ENCODE results near the gene RTN4RL1.
"Not testable (repeated sequence)": the region's sequence is repeated elsewhere in the genome, so short reads cannot be mapped to it uniquely, and the experiment has no call there.

RTN4RL1 gene

GRCh38 chr17:2025622-2026309, 632 bp upstream of the RTN4RL1 start:
- no peak for DNase-seq (ENCODE audit: low read depth in 1 of 2, low spot score in 1 of 2)

- no peak for DNase-seq (ENCODE audit: low read depth in 1 of 2, low spot score in 1 of 2)
These were observed 438 bp downstream of the RTN4RL1 start for GRCh38 chr17:2024572-2025219.

- DNase-seq (ENCODE audit: low read depth in 1 of 2, low spot score in 1 of 2), result no peak
These were observed 1.2 kb downstream of the RTN4RL1 start for GRCh38 chr17:2023692-2024571.

- DNase-seq (ENCODE audit: low read depth in 1 of 2, low spot score in 1 of 2), result no peak
These were observed 1.9 kb downstream of the RTN4RL1 start for GRCh38 chr17:2023256-2023655.

- DNase-seq (ENCODE audit: low read depth in 1 of 2, low spot score in 1 of 2), result no peak
These were observed 2.4 kb downstream of the RTN4RL1 start for GRCh38 chr17:2022647-2023240.

- no peak for DNase-seq (ENCODE audit: low read depth in 1 of 2, low spot score in 1 of 2)
These were observed 4.4 kb downstream of the RTN4RL1 start for GRCh38 chr17:2020721-2021120.

- DNase-seq (ENCODE audit: low read depth in 1 of 2, low spot score in 1 of 2), result no peak
These were observed 5.4 kb downstream of the RTN4RL1 start for GRCh38 chr17:2019723-2020122.

GRCh38 chr17:2018716-2019510, 6.2 kb downstream of the RTN4RL1 start:
- DNase-seq (ENCODE audit: low read depth in 1 of 2, low spot score in 1 of 2), result no peak

- DNase-seq (ENCODE audit: low read depth in 1 of 2, low spot score in 1 of 2), result no peak
These were observed 7.7 kb downstream of the RTN4RL1 start for GRCh38 chr17:2017274-2017941.

- no peak for DNase-seq (ENCODE audit: low read depth in 1 of 2, low spot score in 1 of 2)
These were observed 8.6 kb downstream of the RTN4RL1 start for GRCh38 chr17:2016494-2016893.

GRCh38 chr17:2015314-2015713, 9.8 kb downstream of the RTN4RL1 start:
- DNase-seq (ENCODE audit: low read depth in 1 of 2, low spot score in 1 of 2), result no peak

- DNase-seq (ENCODE audit: low read depth in 1 of 2, low spot score in 1 of 2), result no peak
These were observed 11.2 kb downstream of the RTN4RL1 start for GRCh38 chr17:2013994-2014317.

- not testable (repeated sequence) for DNase-seq (ENCODE audit: low read depth in 1 of 2, low spot score in 1 of 2)
These were observed 11.7 kb downstream of the RTN4RL1 start for GRCh38 chr17:2013220-2013993.

GRCh38 chr17:2012499-2012898, 12.6 kb downstream of the RTN4RL1 start:
- no peak for DNase-seq (ENCODE audit: low read depth in 1 of 2, low spot score in 1 of 2)

GRCh38 chr17:2011411-2012371, 13.4 kb downstream of the RTN4RL1 start:
- DNase-seq (ENCODE audit: low read depth in 1 of 2, low spot score in 1 of 2), result no peak

GRCh38 chr17:2009737-2010136, 15.4 kb downstream of the RTN4RL1 start:
- DNase-seq (ENCODE audit: low read depth in 1 of 2, low spot score in 1 of 2), result no peak

GRCh38 chr17:2008332-2009126, 16.6 kb downstream of the RTN4RL1 start:
- DNase-seq (ENCODE audit: low read depth in 1 of 2, low spot score in 1 of 2), result no peak
